T-helper 22 cell (primary cell): ENCODE data around the gene NAB2.
"Not testable (repeated sequence)": the region's sequence is repeated elsewhere in the genome, so short reads cannot be mapped to it uniquely, and the experiment has no call there.

Experiments used
- DNase-seq: peaks from one replicate; pipeline ENCODE4 v3.0.0-alpha.2; 2020; ENCODE audit warnings: low read depth

The NAB2 gene

DNA sequence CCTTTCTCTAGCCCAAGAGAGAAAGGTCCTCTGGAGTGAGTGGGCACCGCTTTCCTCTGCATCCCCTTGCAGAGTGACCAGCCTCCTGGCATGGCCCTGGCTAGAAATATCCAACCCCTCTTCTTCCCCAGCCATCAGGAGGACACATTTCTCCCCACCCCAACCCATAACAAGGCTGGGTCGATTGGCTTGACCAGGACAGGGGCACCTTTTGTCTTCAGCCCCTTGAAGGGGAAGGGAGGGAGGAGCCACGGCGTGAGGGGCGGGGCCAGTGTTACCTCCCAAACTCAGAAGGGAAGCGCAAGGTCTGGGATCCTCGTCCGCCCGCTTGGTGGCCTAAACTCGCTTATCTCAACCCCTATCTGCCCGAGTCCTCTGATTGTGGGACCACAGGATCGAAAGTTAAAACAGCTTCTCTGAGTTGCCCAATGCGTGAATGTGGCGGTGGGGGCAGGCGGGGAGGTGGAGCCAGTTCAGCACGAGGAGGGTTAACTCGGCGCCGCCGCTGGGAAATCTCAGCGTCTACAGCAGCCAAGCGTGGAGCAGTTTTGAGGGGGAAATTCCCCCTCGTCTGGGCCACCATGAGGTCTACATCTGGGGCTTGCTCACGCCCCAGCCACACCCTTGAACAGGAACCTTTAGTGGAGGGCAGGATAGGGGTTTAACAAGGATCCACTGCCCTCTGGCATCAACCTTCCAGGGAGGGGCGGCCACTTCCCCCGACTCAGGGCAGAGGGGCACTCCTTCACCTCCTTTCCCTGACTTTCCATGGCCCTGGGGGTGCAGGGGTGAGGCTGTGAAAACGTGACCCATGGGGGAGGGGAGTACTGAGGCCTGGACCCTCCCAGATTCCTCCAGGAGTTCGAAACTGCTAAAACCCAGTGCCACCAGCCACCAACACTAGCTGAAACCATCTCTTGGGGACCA lies 21.5 kb downstream of the NAB2 start:
- DNase-seq = peak; percentile 70

DNA sequence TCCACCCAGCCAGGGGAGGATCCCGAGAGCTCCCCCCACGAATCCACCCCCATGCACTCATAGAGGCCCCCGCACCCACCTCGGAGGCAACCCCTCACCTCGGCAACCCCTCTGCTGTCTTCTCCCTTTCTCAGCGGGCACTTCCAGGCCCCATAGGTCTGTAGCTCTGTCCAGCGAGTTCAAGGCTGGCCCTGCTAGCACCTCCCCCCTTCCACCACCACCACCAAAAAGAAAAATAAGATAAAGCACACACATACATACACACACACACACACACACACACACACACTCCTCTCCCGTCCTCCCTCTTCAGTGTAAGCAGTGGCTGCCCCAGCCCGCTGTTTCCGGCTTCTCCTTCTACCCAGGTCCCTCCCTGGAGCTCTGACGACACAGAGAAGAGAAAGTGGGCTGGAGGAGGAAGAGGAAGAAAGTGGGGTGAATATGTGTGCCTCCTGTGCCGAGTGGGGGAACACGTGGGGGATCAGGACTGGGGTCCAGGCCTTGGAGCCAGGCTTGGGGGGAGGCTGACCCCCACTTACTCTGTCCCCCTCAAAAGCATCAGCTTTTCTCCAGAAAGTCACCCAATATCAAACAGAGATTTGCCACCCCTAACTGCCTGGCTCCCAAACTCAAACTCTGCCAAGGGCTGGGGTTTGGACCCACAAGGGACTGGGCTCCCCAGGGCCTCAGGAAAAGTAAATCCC lies 22.3 kb downstream of the NAB2 start, which contains the start of gene STAT6:
Gene STAT6 (minus strand): TSS at position 332 of the 704 bp plus-strand sequence. CDS start 3,084 bp downstream, outside the sequence.
- peak; percentile 86 for DNase-seq

DNA sequence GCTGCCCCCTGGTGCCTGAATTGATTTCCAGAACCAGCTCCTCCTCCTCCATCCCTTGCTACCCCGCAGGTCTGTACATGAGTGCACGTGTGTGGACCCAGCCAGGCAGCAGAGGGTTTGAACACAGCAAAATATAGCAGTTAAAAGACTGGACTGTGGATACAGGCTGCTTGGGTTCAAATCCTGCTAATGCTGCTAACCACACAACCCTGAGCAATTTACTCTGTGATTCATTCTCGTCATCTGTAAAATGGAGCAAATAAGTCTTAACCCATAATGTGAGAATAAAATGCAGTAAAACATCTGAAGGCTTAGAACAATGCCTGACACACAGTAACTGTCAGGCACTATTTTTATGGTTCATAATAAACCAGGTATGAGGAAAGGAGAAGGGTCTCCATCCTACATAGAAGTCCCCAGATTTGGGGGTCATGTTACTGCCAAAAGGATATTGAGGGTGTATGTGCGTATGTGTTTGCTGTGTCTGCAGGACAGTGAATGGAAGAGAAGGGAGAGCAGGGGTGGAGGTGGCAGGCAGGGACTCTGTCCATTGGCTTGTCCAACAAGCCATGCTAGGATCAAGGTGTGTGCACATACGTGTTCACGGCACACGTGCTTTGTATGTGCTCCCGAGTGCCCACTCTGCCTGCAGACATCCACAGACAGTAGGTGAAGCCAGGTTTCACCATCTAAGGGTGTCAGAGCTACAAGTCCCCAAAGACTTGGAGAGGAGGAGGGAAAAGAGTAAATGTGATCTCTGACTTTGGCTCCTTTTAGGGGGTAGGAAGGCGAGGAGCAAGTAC lies 23.8 kb downstream of the NAB2 start:
- DNase-seq = no peak

DNA sequence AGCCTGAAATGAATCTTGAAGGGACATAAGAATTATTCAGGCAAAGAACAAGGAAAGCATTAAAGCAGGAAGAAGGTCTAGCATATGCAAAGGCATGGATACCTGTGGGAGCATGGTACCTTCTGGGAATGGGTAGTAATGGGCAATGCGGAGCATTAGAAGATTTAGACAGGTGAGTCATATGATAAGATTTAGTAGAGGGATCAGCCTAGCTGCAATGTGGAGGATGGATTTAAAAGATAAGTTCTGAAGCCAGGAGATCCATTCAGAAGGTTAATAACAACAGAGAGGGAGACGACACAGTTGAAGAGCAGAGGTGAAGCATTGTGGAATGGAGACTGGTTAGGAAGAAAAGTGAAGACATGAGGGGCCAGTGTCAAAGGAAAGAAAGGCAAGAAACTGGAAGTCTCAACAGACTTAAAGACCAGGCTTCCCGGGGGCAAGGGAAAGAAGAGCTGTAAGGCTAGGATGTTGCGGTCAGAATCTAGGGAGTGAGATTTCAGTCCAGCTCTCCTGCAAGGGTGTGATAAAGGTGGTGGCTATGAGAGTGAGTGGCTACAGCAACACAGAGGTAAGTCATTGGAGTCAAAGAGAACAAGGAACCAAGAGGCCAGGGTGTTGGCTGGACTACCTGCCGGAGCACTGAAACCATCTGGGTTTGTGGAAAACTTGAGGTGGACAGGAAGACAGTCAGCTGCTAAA lies 27.8 kb downstream of the NAB2 start:
- DNase-seq = no peak

DNA sequence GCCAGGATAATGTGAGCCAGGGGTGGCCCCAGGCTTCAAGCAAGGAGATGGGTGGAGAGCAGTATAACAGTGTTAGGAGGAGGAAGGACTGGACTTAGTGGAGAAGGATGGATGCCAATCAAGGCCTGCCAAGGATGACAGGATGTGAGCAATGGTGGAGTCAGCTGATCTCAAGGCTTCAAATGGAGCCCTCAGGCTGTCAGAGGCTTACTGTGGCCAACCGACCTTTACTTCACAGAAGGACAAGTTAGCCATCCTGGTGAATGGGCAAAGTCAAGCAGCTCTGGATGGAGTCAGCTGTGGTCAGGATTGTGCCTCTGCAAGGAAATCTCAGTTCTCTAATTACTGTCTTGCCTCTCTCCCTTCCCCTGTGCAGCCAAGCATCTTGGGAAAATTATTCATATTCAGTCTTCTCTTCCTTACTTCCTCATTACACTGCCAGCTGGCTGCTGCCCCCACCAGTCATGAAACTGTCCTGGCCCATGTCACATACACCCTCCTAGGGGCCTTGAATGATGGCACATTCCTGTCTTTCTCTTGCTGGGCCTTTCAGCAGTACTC lies 29.9 kb downstream of the NAB2 start:
- no peak for DNase-seq

DNA sequence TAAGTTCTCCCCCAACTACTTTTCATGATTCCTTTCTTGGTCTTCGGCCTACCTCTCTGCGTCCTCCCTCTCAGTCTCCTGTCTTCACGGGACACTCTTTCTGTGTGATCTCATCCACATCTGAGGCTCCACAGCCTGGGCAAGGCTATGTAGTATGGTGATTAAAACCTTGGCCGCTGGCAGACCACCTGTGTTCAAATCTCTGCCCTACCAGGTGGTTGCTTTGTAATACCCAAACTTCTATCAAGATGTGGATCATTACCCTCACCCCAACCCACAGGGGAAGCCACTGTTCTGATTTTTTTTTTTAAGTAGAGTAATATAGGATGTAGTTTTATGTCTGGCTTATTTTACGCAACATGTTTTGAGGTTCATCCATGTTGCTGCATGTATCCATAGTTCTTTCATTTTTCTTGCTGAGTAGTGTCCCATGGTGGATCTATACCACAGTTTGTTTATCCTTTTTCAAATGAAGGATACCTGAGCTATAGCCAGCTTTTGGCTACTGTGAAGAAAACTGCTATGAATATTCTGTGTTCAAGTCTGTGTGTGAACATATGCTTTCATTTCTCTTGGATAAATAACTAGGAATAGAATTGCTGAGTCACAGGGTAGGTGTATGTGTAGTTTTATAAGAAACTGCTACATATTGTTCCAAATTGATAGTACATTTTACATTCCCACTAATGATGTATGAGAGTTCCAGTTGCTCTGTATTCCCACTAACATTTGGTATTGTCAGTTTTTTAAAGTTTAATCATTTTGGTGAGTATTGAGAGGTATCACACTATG lies 30.6 kb downstream of the NAB2 start:
- no peak for DNase-seq

DNA sequence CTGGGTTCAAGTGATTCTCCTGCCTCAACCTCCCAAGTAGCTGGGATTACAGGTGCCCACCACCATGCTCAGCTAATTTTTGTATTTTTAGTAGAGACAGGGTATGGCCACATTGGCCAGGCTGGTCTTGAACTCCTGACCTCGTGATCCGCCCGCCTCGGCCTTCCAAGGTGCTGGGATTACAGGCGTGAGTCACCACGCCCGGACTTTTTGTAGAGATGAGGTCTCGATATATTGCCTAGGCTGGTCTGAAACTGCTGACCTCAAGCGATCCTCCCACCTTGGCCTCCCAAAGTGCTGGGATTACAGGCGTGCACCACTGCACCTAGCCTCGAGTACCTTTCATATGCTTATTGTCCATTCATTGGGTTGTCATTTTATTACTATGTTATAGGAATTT lies 31.8 kb downstream of the NAB2 start:
- DNase-seq = not testable (repeated sequence)

DNA sequence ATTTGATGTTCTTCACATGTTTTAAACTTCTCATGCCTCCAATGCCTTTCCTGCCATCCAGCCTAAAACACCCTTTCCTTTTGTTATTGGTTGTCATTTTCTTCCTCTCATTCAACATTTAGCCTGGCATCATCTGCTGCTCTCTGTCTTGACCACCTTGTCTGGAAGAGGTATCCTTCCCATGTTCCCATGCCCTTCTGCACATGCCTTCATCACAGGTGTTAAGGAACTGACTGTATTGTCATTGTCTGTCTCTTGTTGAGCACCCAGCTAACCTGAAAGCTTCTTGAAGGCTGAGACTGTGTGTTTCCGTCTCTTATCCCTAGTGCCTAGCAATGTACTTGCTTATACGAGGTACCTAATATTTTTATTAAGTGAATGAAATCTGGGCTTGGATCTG lies 34.9 kb downstream of the NAB2 start:
- no peak for DNase-seq

DNA sequence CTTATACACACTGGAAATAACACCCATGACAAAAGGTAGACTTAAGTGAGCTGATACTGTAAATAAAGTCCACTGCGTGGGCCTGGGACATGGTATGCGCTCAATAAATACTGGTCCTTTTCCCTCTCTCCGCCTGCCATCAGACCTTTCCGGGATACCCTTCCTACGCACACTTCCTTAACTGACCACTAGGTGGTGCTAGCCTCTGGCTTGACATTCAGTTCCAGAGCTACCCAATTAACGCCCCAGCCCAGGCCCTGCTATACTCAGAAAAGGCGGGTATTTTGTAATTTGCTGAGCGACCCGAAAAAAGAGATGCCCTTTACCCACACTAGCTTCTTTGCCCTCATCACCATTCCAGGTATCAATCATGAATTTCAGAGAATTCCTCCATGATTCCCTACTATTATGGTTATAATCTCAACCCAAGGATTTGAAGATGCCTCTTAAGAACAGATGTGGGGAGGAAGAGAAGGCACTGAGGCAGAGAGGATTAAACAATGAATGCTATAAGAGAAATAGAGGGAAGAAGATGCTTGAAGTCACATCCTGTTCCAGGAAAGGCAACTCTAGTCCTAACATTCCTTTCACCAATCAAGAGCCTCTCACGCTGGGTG lies 35.5 kb downstream of the NAB2 start:
- peak; percentile 52 for DNase-seq

DNA sequence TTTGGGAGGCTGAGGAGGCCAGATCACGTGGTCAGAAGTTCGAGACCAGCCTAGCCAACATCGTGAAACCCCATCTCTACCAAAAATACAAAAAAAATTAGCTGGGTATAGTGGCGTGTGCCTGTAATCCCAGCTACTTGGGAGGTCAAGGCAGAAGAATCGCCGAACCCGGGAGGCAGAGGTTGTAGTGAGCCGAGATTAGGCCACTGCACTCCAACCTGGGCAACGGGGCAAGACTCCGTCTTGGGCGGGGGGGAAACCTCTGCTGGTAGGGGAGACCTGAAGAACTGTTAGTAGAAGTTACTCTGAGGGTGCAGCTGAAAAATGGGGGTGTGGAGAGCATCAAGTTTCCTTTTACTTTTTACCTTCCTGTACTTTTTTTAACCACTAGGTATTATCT lies 37.1 kb downstream of the NAB2 start:
- DNase-seq = no peak

DNA sequence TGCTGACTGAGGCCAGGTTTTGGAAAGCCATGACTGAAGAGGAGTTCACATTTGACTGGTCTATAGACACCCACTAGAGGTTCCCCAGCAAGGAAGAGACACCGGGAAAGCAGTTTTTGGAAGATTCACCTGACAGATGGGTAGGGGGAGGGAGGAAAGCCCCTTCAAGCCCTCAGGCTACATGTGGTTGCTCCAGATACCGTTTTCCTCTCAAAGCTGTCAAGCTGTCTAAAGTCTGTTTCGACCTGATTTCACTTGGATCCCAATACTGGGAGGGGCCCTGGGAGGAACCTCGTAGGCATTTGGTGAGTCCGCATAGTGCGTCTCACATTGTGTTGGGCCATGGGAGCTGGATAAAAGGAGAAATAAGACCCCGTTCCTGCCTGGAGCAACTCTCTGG lies 37.6 kb downstream of the NAB2 start:
- no peak for DNase-seq

DNA sequence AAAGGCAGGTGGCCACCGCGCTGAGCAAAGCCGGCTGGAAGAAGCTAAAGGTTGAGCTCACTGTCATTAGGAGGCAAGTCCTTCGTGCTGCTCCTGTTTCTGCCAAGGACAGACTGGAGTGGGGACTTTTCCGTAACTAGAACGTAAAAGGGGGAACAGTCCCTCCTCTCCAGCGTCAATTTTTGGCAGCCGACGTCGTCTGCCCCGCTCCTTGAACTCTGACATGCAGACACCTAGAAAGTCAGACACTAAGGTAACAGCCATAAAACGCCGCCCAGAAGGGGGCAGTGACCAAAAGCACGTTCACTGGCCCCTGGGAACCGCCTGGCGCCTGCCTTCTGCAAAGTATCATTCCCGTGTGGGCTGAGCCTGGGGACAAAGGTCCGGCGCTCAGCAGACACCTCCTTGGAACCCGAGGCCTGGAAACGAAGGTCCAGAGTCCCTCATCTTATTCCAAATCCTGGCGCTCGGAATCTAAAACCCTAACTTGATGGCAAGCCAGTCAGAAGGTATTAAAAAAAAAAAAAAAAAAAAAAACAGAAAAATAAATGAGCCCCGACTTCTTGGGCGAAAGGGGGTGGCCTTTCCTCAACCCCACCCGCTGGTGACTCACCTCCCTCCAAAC lies 38.3 kb downstream of the NAB2 start:
- peak; percentile 66 for DNase-seq

DNA sequence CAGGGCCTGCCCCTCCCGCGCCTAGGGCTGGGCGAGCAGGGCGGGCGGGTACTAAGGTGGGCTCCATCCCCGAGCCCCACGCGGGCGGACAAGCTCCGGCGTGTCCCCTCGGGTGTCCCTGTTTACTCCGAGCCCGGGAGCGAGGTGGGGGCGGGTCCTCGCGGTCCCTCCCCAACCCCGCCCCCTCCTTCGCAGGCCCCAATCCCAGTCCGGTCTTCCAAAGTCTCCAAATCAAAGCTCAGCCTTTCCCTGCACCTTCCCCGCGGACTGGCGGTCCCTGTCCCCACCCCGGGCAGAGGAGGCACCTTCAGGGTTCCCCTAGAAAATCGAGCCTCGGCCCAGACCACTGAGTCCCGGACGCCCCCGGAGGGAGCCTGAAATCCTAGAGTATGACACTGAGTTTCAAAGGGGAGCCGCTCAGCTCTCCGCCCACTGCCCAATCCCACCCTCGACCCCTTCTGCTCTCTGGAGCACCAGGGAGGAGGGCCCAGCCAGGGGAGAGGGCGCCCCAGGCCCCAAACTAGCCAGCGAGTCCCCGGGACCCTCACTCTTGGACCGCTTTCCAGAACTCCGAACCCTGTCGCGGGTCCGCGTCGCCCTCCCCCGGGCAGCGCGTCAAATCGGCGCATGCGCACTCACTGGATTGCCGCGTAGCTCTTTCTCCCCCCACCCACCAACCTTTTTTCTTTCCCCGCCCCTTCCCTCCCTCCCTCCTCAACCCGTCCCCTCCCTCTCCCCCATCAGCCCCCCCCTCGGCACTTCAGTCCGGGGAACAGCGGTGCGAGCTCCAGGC lies 39.0 kb downstream of the NAB2 start, which contains the start of gene LRP1:
Gene LRP1 (plus strand): TSS at position 758 of the 793 bp plus-strand sequence. CDS start 482 bp downstream, outside the sequence.
- peak; percentile 74 for DNase-seq

DNA sequence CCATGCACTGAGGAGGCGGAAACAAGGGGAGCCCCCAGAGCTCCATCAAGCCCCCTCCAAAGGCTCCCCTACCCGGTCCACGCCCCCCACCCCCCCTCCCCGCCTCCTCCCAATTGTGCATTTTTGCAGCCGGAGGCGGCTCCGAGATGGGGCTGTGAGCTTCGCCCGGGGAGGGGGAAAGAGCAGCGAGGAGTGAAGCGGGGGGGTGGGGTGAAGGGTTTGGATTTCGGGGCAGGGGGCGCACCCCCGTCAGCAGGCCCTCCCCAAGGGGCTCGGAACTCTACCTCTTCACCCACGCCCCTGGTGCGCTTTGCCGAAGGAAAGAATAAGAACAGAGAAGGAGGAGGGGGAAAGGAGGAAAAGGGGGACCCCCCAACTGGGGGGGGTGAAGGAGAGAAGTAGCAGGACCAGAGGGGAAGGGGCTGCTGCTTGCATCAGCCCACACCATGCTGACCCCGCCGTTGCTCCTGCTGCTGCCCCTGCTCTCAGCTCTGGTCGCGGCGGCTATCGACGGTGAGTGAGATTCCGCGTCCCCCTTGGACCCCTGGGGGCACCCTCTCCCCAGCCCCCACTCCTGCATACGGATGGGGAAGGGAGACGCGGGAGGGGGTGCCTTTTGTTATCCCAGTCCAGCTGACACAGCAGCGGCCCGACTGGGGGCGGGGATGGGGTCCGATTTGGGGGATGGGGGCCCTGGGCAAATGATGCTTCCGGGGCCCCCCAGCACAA lies 39.8 kb downstream of the NAB2 start:
- no peak for DNase-seq

DNA sequence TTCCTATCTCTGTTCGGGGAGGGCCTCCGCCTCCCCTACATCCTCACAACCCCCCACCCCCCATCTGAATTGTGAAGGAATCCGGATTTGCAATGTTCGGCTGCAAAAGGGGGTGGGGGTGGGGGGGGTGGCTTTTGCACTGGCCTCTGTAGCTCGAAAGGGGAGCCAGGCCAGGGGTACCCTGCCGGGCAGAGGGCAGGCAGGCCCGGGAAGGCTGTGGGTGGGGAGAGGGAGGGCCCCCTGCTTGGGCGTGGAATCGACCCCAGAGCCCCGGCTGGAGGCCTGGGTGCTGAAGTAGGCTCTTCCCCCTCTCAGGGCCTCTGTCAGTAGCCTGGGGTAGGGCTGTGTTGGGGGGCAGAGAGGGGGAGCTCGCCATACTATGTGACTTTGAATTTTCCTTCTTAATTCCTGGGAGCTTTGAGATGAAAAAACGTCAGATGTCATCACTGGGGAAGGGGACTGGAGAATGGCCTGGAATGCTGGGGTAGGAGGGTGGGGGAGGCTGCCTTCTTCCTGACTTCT lies 40.5 kb downstream of the NAB2 start:
- no peak for DNase-seq

DNA sequence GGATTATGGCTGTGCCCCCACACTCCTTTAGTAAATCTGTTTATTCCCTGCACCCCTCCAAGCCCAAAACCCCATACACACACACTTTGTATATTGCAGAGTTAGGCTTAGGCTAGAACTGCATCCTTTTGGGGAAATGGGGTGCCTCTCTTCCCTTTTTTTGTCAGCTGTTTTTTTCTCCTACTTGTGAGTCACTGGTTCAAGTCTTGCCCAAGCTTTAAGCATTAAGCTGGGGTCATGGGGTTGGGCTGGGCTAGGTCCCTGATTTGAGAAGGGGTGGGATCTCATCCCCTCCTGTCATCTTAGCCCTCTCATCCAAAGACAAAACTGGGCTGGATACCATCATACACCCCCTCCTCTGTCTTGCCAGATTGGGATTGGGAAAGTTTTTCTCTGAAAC lies 41.0 kb downstream of the NAB2 start:
- no peak for DNase-seq

DNA sequence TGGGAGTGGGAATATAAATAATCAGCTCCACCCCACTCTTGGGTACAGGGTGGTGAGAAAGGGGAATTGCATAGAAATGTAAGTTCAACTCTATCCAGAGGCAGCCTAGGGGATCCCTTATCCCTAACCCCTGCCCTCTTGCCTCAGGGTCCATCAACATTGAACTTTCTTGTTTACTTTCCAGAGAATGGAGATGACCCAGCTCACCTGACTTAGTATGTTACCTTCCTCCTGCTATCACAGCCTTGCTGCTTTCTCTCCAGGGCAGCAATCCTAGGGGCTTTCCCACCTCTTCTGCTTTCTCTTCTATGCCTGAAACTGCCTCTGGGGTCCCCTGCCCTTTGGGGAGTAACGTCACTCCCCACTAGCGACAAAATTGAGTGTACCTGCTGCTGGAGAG lies 42.0 kb downstream of the NAB2 start:
- no peak for DNase-seq
